GM21825 (cell line): ENCODE results near the gene SEM1.
"Not testable (repeated sequence)": the region's sequence is repeated elsewhere in the genome, so short reads cannot be mapped to it uniquely, and the experiment has no call there.

Source experiments
- ATAC-seq: cut with Tn5 transposase; IDR thresholded peaks from one replicate; pipeline ENCODE4 v1.9.1; 2021; ENCODE audit warnings: mild to moderate bottlenecking, moderate library complexity; ENCODE audit not compliant: unreplicated experiment

The SEM1 gene

GRCh38 chr7:96707901-96708774 is 1.5 kb downstream of the SEM1 start:
- no peak for ATAC-seq

GRCh38 chr7:96701258-96701657 is 8.4 kb downstream of the SEM1 start:
- ATAC-seq, result no peak

- no peak for ATAC-seq
Observed at GRCh38 chr7:96700516-96700915, 9.1 kb downstream of the SEM1 start.

- no peak for ATAC-seq
Observed at GRCh38 chr7:96699219-96699871, 10.3 kb downstream of the SEM1 start.

DNA sequence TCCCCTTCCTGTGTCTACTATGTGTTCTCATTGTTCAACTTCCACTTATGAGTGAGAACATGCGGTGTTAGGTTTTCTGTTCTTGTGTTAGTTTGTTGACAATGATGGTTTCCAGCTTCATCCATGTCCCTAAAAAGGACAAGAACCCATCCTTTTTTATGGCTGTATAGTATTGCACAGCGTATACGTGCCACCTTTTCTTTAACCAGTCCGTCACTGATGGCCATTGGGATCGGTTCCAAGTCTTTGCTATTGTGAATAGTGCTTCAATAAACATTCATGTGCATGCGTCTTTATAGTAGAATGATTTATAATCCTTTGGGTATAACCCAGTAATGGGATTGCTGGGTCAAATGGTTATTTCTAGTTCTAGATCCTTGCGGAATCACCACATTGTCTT is 11.2 kb downstream of the SEM1 start:
- not testable (repeated sequence) for ATAC-seq

- no peak for ATAC-seq
Observed at GRCh38 chr7:96697822-96698221, 11.8 kb downstream of the SEM1 start.

DNA sequence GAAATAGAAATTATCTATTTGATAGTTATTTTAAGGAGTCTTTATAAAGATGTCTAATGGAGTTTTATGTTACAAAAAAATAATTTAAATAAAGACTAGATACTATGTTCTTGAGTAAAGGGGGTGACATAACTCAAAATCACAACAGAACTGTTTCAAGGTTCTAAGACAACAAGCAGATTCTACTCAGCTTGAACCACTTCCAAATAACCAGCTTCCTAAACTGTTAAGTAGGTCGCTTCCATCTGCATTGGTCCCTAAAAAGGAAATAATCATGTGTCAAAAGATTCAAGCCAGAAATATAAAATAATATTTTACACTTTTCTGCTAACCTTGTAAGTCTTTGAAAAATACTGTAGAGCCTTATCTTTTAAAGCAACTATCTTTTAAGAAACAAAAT is 14.1 kb downstream of the SEM1 start:
- ATAC-seq, result no peak

DNA sequence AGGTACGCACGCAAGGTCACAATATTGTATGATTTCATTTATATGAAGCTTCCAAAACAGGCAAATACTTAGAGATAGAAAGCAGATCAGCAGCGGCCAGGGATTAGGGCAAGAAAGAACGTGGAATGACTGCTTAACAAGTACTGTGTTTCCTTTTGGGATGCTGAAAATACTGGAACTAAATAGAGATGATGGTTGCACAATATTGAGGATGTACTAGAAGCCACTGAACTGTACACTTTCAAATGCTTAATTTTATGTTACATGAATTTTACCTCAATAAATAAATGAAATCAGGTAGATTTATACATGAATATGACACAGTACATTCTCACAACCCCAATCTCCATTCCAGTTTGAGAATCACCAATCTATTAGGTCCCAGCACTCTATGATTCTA is 15.6 kb downstream of the SEM1 start:
- no peak for ATAC-seq

- ATAC-seq, result no peak
Observed at GRCh38 chr7:96691702-96692101, 17.9 kb downstream of the SEM1 start.

DNA sequence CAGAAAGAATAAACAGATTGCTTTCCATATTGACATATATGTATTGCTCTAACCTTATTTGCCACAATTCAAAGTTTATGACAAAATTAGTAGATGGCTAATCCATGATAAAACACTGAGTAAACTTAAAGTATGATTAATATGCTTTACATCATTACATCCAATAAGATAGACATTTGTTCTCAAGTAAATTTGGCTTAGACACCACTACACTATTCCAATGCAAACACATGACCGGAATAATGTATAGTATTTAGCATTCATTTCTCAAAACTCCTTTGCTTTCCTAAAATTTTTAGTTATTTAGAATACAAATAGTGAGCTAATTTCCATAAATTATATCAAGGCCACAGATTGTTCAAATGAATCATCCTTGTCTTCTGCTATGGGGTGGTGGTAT is 20.2 kb downstream of the SEM1 start:
- no peak for ATAC-seq

- no peak for ATAC-seq
Observed at GRCh38 chr7:96686305-96686704, 23.3 kb downstream of the SEM1 start.

DNA sequence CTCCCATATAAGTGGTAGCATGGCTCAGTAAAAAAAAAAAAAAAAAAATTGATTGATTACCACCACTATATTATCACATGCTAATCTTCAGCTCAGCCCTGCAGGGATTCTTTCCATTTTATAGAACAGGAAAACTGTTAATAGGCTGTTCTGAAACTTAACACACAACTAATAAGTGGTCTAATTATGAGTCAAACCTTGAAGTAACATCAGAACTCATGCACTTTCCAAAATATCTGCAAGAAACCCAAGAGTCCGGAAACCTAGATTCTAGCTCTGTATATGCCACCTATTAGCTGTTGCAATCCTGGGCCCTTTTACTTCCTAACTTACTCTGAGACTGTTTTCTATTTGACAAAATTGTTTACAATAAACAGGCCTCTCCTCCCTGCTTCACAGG is 23.9 kb downstream of the SEM1 start:
- peak; percentile 44 for ATAC-seq

DNA sequence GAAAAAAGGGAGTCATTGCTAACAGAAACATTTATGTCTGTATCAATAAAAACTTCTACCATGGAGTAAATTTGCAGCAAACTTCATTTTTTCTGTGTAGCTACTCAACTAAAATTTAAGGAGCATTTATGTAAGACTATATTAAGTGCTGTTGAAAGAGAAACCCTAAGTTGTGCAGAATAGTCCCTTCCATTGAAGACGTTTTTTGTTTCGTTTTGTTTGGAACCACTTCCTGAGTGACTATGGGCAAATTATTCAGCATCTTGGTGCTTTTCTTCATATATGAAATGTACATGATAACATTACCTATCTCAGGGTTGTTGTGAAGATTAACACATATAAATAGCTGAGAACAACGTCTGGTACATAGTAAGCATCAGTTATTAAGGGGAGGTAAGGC is 24.3 kb downstream of the SEM1 start:
- ATAC-seq, result peak; percentile 80

- no peak for ATAC-seq
Observed at GRCh38 chr7:96679886-96680285, 29.8 kb downstream of the SEM1 start.

DNA sequence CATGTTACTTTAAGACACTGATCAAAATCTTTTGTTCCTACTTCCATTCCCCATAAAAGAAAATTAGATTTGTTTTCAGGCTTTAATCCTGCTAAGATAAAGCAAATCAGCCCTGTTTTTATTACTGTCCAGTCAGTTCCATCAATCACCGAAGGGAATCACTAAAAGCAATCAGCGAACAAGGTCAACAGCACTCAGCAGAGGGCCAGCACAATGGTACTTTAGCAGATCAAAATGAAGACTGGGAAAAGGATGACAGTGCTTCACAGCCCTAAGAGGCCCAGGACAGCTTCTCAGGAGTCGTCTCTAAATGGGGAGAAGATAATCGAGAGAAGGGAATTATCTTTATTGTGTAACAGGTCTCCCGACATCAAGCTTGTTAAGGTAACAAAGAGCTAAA is 32.7 kb downstream of the SEM1 start:
- ATAC-seq, result no peak

GRCh38 chr7:96675548-96675947 is 34.1 kb downstream of the SEM1 start:
- no peak for ATAC-seq

GRCh38 chr7:96674565-96674964 is 35.1 kb downstream of the SEM1 start:
- ATAC-seq, result no peak

GRCh38 chr7:96671854-96672253 is 37.8 kb downstream of the SEM1 start:
- ATAC-seq, result no peak

DNA sequence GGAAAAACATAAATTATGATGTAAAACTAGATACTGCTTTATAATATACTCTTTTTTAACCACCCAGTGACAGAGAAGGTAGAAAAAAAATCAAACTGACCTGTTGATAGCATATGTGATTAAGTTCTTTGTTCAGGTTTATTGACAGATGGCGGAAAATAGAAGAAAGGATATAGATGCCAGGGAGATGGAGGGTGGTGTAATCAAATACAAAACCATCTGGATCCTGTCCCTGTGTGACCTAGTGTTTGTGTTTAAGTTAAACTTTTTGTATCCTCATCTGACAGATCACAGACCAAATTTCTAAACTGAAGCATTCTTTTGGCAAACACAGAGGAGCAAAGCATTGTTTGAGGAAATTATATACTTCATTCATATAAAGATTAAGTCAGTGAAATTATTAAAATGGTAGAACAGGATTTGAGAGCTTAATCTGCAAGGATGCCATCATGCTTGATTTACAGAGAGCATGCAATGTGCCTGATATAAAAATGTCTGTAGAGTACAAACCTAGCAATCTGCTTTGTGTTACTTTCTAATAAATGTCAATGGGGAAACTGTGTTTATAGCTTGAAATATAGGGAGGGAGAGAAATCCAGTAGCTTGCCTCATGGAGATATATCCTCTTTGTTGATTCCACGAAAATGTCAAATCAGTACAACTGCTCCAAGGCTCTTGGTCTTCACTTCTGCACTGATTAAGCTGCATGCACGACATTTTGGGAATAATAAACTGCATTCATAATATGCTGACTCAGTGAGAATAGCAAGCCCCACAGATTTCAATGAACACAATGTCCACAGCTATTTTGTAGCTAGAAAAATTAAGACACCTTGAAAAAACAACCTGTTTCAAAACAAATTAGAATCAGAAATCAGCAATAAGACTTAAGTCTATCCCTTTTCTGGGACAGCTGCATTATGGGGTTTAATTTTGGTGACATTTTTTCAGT is 39.0 kb downstream of the SEM1 start:
- ATAC-seq, result no peak

GRCh38 chr7:96669812-96670211 is 39.8 kb downstream of the SEM1 start:
- no peak for ATAC-seq

- ATAC-seq, result no peak
Observed at GRCh38 chr7:96667026-96667425, 42.6 kb downstream of the SEM1 start.
